HEK293 (cell line): ENCODE results near the gene POSTN.
"Not testable (repeated sequence)": the region's sequence is repeated elsewhere in the genome, so short reads cannot be mapped to it uniquely, and the experiment has no call there.

Source experiments
- HOXA7 ChIP-seq: sonication (generic); formaldehyde crosslinking; IDR thresholded peaks from 2 replicates; pipeline ENCODE4 v1.8.1; 2022; ENCODE audit warnings: missing genetic modification reagents, borderline replicate concordance
- KLF10 ChIP-seq: fragments of 450-650 bp; IDR thresholded peaks from 2 replicates; pipeline ENCODE4 v1.5.1; 2018; ENCODE audit warnings: missing biosample characterization, mild to moderate bottlenecking, missing genetic modification characterization
- SP2 ChIP-seq: fragments of 450-650 bp; formaldehyde crosslinking; IDR thresholded peaks from 2 replicates; pipeline ENCODE4 v1.5.1; 2016; ENCODE audit warnings: missing biosample characterization, missing genetic modification characterization
- ZNF366 ChIP-seq: fragments of 450-650 bp; formaldehyde crosslinking; conservative IDR thresholded peaks from 2 replicates; pipeline ENCODE4 v1.5.1; 2016; ENCODE audit warnings: missing biosample characterization, missing genetic modification characterization
- ZNF501 ChIP-seq: fragments of 450-650 bp; formaldehyde crosslinking; IDR thresholded peaks from 2 replicates; pipeline ENCODE4 v1.5.1; 2016; ENCODE audit warnings: missing biosample characterization, missing genetic modification characterization
- ZNF768 ChIP-seq: fragments of 450-650 bp; formaldehyde crosslinking; IDR thresholded peaks from 2 replicates; pipeline ENCODE4 v1.5.1; 2018; ENCODE audit warnings: missing biosample characterization, mild to moderate bottlenecking, missing genetic modification characterization
- TF ChIP-seq, protein P1 (sequence below): fragments of 450-650 bp; formaldehyde crosslinking; IDR thresholded peaks from 2 replicates; pipeline ENCODE4 v1.5.1; 2016; ENCODE audit warnings: missing biosample characterization, missing genetic modification characterization
- TF ChIP-seq, protein P2 (sequence below): fragments of 450-650 bp; formaldehyde crosslinking; optimal IDR thresholded peaks from 2 replicates; pipeline ENCODE3; 2016; ENCODE audit warnings: missing biosample characterization, mild to moderate bottlenecking, missing genetic modification characterization
- TF ChIP-seq, protein P3 (sequence below): fragments of 450-650 bp; formaldehyde crosslinking; IDR thresholded peaks from 2 replicates; pipeline ENCODE4 v1.5.1; 2017; ENCODE audit warnings: missing biosample characterization, missing genetic modification characterization
- TF ChIP-seq, protein P4 (sequence below): fragments of 450-650 bp; formaldehyde crosslinking; IDR thresholded peaks from 2 replicates; pipeline ENCODE4 v1.5.1; 2016; ENCODE audit warnings: missing biosample characterization, missing genetic modification characterization

DNA sequence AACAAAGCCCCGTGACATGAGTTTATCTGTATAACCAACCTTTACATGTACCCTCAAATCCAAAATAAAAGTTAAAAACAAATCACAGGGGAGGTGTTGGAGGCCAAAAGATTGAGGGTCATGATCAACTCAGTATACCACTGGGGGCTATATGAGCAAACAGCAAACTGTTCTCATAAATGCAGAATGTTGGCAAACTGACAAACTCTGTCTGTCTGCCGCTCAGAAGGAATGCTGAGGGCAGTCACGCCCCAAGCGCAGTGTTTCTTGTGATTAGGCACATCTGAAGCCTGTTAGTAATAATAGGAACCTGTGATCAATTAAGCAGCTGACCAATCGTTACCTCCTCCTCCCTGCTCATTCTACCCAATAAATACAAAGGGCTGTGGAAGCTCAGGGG lies 39.8 kb downstream of the POSTN start:
- TF ChIP-seq, protein P1, sequence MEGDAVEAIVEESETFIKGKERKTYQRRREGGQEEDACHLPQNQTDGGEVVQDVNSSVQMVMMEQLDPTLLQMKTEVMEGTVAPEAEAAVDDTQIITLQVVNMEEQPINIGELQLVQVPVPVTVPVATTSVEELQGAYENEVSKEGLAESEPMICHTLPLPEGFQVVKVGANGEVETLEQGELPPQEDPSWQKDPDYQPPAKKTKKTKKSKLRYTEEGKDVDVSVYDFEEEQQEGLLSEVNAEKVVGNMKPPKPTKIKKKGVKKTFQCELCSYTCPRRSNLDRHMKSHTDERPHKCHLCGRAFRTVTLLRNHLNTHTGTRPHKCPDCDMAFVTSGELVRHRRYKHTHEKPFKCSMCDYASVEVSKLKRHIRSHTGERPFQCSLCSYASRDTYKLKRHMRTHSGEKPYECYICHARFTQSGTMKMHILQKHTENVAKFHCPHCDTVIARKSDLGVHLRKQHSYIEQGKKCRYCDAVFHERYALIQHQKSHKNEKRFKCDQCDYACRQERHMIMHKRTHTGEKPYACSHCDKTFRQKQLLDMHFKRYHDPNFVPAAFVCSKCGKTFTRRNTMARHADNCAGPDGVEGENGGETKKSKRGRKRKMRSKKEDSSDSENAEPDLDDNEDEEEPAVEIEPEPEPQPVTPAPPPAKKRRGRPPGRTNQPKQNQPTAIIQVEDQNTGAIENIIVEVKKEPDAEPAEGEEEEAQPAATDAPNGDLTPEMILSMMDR (tag by site-specific recombination), result not testable (repeated sequence)
- TF ChIP-seq SP2 (tag by site-specific recombination); HOXA7 (CRISPR knock-in tag); ZNF366; ZNF768 (tag by site-specific recombination); ZNF501 (tag by site-specific recombination); KLF10: not testable (repeated sequence)
- TF ChIP-seq, protein P2, sequence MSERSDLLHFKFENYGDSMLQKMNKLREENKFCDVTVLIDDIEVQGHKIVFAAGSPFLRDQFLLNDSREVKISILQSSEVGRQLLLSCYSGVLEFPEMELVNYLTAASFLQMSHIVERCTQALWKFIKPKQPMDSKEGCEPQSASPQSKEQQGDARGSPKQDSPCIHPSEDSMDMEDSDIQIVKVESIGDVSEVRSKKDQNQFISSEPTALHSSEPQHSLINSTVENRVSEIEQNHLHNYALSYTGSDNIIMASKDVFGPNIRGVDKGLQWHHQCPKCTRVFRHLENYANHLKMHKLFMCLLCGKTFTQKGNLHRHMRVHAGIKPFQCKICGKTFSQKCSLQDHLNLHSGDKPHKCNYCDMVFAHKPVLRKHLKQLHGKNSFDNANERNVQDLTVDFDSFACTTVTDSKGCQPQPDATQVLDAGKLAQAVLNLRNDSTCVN (tag by site-specific recombination), result not testable (repeated sequence)
- TF ChIP-seq, protein P3, sequence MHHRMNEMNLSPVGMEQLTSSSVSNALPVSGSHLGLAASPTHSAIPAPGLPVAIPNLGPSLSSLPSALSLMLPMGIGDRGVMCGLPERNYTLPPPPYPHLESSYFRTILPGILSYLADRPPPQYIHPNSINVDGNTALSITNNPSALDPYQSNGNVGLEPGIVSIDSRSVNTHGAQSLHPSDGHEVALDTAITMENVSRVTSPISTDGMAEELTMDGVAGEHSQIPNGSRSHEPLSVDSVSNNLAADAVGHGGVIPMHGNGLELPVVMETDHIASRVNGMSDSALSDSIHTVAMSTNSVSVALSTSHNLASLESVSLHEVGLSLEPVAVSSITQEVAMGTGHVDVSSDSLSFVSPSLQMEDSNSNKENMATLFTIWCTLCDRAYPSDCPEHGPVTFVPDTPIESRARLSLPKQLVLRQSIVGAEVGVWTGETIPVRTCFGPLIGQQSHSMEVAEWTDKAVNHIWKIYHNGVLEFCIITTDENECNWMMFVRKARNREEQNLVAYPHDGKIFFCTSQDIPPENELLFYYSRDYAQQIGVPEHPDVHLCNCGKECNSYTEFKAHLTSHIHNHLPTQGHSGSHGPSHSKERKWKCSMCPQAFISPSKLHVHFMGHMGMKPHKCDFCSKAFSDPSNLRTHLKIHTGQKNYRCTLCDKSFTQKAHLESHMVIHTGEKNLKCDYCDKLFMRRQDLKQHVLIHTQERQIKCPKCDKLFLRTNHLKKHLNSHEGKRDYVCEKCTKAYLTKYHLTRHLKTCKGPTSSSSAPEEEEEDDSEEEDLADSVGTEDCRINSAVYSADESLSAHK (tag by site-specific recombination), result not testable (repeated sequence)
- TF ChIP-seq, protein P4, sequence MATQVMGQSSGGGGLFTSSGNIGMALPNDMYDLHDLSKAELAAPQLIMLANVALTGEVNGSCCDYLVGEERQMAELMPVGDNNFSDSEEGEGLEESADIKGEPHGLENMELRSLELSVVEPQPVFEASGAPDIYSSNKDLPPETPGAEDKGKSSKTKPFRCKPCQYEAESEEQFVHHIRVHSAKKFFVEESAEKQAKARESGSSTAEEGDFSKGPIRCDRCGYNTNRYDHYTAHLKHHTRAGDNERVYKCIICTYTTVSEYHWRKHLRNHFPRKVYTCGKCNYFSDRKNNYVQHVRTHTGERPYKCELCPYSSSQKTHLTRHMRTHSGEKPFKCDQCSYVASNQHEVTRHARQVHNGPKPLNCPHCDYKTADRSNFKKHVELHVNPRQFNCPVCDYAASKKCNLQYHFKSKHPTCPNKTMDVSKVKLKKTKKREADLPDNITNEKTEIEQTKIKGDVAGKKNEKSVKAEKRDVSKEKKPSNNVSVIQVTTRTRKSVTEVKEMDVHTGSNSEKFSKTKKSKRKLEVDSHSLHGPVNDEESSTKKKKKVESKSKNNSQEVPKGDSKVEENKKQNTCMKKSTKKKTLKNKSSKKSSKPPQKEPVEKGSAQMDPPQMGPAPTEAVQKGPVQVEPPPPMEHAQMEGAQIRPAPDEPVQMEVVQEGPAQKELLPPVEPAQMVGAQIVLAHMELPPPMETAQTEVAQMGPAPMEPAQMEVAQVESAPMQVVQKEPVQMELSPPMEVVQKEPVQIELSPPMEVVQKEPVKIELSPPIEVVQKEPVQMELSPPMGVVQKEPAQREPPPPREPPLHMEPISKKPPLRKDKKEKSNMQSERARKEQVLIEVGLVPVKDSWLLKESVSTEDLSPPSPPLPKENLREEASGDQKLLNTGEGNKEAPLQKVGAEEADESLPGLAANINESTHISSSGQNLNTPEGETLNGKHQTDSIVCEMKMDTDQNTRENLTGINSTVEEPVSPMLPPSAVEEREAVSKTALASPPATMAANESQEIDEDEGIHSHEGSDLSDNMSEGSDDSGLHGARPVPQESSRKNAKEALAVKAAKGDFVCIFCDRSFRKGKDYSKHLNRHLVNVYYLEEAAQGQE (tag by site-specific recombination), result not testable (repeated sequence)
